ENCODE measurements around the gene APBA1. TPM values are rescaled to one million over a fixed set of nuclear protein-coding genes. Genes with fewer than 3 reads are reported as not detected.
A peak's percentile ranks its signal among the peaks of the same experiment; 100 is the strongest.

Gene APBA1
- total and polyA plus RNA-seq, 2 of the 8 experiments (the other 6 are each of a cell fraction or from before 2014, with no cell fraction given): 0.36 to 0.60 TPM

GRCh38 chr9:69495296-69495695, 176.9 kb downstream of the APBA1 start:
- FAIRE-seq (no peak), DNase-seq (ENCODE audit: low read depth in 1 of 2, low spot score in 2 of 2) (no peak)
- Histone ChIP-seq H3K79me1 (ENCODE audit: low read depth, low read length) (no peaks in the 10 kb centered on the region), H3K27ac (ENCODE audit: low read depth, low read length) (no peak overlapping the region), H3K23me2 (ENCODE audit: low read depth, low read length) (no peaks in the 10 kb centered on the region), H3K4me3 (ENCODE audit: extremely low read depth in 1 of 4, insufficient read depth in 2 of 4, low read depth in 3 of 4, low read length in 4 of 4) (no peak overlapping the region), H2BK120ac (replicated peaks; ENCODE audit: low read depth, low read length) (no peak overlapping the region), H3K23ac (ENCODE audit: insufficient read length) (no peak overlapping the region), H4K20me1 (replicated peaks in 1 of 2; ENCODE audit: control insufficient read depth in 1 of 2, insufficient read depth in 2 of 2, low read length in 2 of 2) (no peaks in the 10 kb centered on the region), H2BK15ac (ENCODE audit: low read length) (no peak overlapping the region), H3K14ac (ENCODE audit: insufficient read length) (no peak overlapping the region), H3K4me1 (replicated peaks in 1 of 4; ENCODE audit: control insufficient read depth in 3 of 4, insufficient read depth in 4 of 4, low read length in 3 of 4) (peaks cover 0 to 7% (median 3%) of the 10 kb centered on the region in 4 experiments; a peak in 3 of 7 replicates), H2AK5ac (ENCODE audit: low read depth, low read length) (no peak overlapping the region), H4K8ac (ENCODE audit: extremely low read depth, insufficient read depth, low read length) (peak overlapping the region; percentile 11; the same call in 1 of the 2 replicates), H2BK5ac (ENCODE audit: low read depth, low read length) (no peak overlapping the region), H3K79me2 (ENCODE audit: control insufficient read depth in 1 of 2, insufficient read depth in 2 of 2, low read length in 2 of 2) (no peaks in the 10 kb centered on the region), H4K91ac (replicated peaks; ENCODE audit: insufficient read length, low read length) (no peak overlapping the region), H3K36me3 (ENCODE audit: control insufficient read depth in 2 of 4, insufficient read depth in 4 of 4, low read length in 3 of 4) (no peaks in the 10 kb centered on the region), H4K5ac (ENCODE audit: insufficient read length, low read depth, low read length) (no peak overlapping the region), H3K56ac (replicated peaks; ENCODE audit: insufficient read length, low read depth, low read length) (no peak overlapping the region), H2AFZ (ENCODE audit: low read length) (no peak overlapping the region), H3K4me2 (ENCODE audit: insufficient read depth in 1 of 2, low read depth in 2 of 2, low read length in 2 of 2) (no peak overlapping the region), H3K9ac (replicated peaks in 1 of 4; ENCODE audit: extremely low read depth in 1 of 4, low read depth in 3 of 4, low read length in 3 of 4) (no peak overlapping the region), H3K27me3 (replicated peaks in 1 of 4; ENCODE audit: control insufficient read depth in 3 of 4, extremely low read depth in 1 of 4, insufficient read depth in 3 of 4, low read length in 3 of 4) (no peaks in the 10 kb centered on the region), H3K4ac (replicated peaks; ENCODE audit: insufficient read length, low read depth, low read length) (no peak overlapping the region), H2BK12ac (ENCODE audit: low read depth, low read length) (no peak overlapping the region), H2BK20ac (ENCODE audit: low read length) (no peak overlapping the region), H3K9me3 (ENCODE audit: insufficient read depth in 2 of 2, low read depth in 1 of 2, low read length in 1 of 2) (no peaks in the 10 kb centered on the region), H3K18ac (ENCODE audit: extremely low read depth, low read length) (no peak overlapping the region)
- CTCF ChIA-PET (ENCODE audit: partially characterized antibody): interaction anchor here (1.2 to 2.2 kb wide), 4 partner anchors 25 to 73 kb away, joined by 3 to 5 read pairs (median 3); no protein-coding TSS in a partner anchor
- 71% methylated on average over 10 of the region's 10 CpGs; no CpG with 5 or more reads in 1 of the 2 experiments for WGBS, 2 experiments (ENCODE audit: extremely low coverage in 1 of 2, insufficient coverage in 1 of 2, insufficient read length in 1 of 2, insufficient replicate concordance in 2 of 2, low coverage in 1 of 2, low lambda C conversion rate in 2 of 2, missing lambda C conversion rate in 1 of 2)
- POLR2A ChIA-PET (ENCODE audit: partially characterized antibody): interaction anchor here (1.3 kb wide), 1 partner anchor 19 kb away, joined by 3 read pairs; no protein-coding TSS in a partner anchor
- TF ChIP-seq CEBPB (IDR thresholded peaks at IDR 0.05; ENCODE audit: low read depth, low read length) (no peak), CBX8 (IDR thresholded peaks at IDR 0.05; ENCODE audit: borderline replicate concordance, low read depth, low read length) (no peak), KDM4A (IDR thresholded peaks at IDR 0.05; ENCODE audit: low read depth, low read length, severe bottlenecking) (no peak), GTF2F1 (IDR thresholded peaks at IDR 0.05; ENCODE audit: borderline replicate concordance, low read depth, low read length) (no peak)

All from H1 (cell line).